Endodermal cell (in vitro differentiated cells): ENCODE data around the gene FAM50A. TPM values are rescaled to one million over a fixed set of nuclear protein-coding genes. Genes with fewer than 3 reads are reported as not detected.

ENCODE experiments used
- DNase-seq: peaks from one replicate; pipeline ENCODE4 v3.0.0-alpha.2; 2017
- H3K27ac ChIP-seq: 2 replicates; pipeline ENCODE4 v1.5.1; 2013; ENCODE audit warnings: mild to moderate bottlenecking, low read depth, low read length, moderate library complexity
- H3K27me3 ChIP-seq: 2 replicates; pipeline ENCODE4 v1.6.1; 2013; ENCODE audit warnings: mild to moderate bottlenecking, low read length, moderate library complexity; ENCODE audit not compliant: insufficient read depth, control insufficient read depth, poor library complexity, severe bottlenecking
- H3K36me3 ChIP-seq: 2 replicates; pipeline ENCODE4 v1.7.0; 2013; ENCODE audit warnings: mild to moderate bottlenecking, low read length, moderate library complexity; ENCODE audit not compliant: control insufficient read depth, insufficient read depth
- H3K4me1 ChIP-seq: one replicate; pipeline ENCODE4 v1.7.0; 2013; ENCODE audit warnings: low read length; ENCODE audit not compliant: control insufficient read depth, insufficient read depth
- H3K4me3 ChIP-seq: 2 replicates; pipeline ENCODE4 v1.5.1; 2013; ENCODE audit warnings: mild to moderate bottlenecking, low read length, moderate library complexity
- H3K9ac ChIP-seq: 2 replicates; pipeline ENCODE4 v1.6.1; 2013; ENCODE audit warnings: mild to moderate bottlenecking, low read length, moderate library complexity; ENCODE audit not compliant: poor library complexity, severe bottlenecking; ENCODE audit errors: extremely low read depth
- H3K9me3 ChIP-seq: 2 replicates; pipeline ENCODE4 v1.6.1; 2013; ENCODE audit warnings: mild to moderate bottlenecking, low read length, moderate library complexity; ENCODE audit not compliant: control insufficient read depth
- H3K27ac Mint-ChIP-seq: 2 replicates; pipeline ENCODE4 v1.8.0; 2020; ENCODE audit warnings: mixed read lengths
- H3K27me3 Mint-ChIP-seq: 2 replicates; pipeline ENCODE4 v1.8.0; 2021; ENCODE audit warnings: mild to moderate bottlenecking, mixed read lengths; ENCODE audit not compliant: insufficient read depth
- H3K36me3 Mint-ChIP-seq: 2 replicates; pipeline ENCODE4 v1.8.0; 2020; ENCODE audit warnings: low read depth, mixed read lengths
- H3K4me1 Mint-ChIP-seq: 2 replicates; pipeline ENCODE4 v1.8.0; 2020; ENCODE audit warnings: mixed read lengths
- H3K4me3 Mint-ChIP-seq: 2 replicates; pipeline ENCODE4 v1.8.0; 2020; ENCODE audit warnings: mild to moderate bottlenecking, moderate library complexity, mixed read lengths
- H3K9me3 Mint-ChIP-seq: 2 replicates; pipeline ENCODE4 v1.8.0; 2020; ENCODE audit warnings: mild to moderate bottlenecking, mixed read lengths
- CTCF ChIP-seq: fragments of 200-600 bp; sonication (generic); conservative IDR thresholded peaks from 2 replicates; pipeline ENCODE4 v1.5.0; 2021; ENCODE audit warnings: antibody characterized with exemption, mild to moderate bottlenecking
- WGBS, 2 experiments: methylation state at CpG; one replicate each; pipeline versions ENCODE4 v1.1.5 to v1.1.7; 2013; ENCODE audit warnings: missing lambda C conversion rate in 2 of 2, mixed read lengths in 1 of 2; ENCODE audit not compliant: insufficient coverage in 1 of 2, insufficient read length in 1 of 2; 5-methylcytosine and 5-hydroxymethylcytosine counted together
- total RNA-seq, 2 donors: library from RNA; stranded (reverse); fragmentation: NEBNext Ultra II Directional in 1 of 2; extraction: Animal tissue kit (Norgen Biotek cat#: 25700) in 1 of 2; gene quantifications; 2 replicates in 1 of 2; 3 replicates in 1 of 2; pipeline ENCODE4 v1.2.1, GENCODE V29; 2021

Gene FAM50A
- total RNA-seq, 2 donors from 2014 or later, result 91.0 to 102 TPM

GRCh38 chrX:154463611-154464220 lies 19.8 kb downstream of the FAM50A start:
- Histone ChIP-seq H3K36me3 (no peaks in the 10 kb centered on the region), H3K27me3 (no peaks in the 10 kb centered on the region), H3K9me3 (no peaks in the 10 kb centered on the region), H3K27ac (no peak overlapping the region), H3K9ac (no peak overlapping the region), H3K4me1 (no peaks in the 10 kb centered on the region), H3K4me3 (no peak overlapping the region)
- WGBS, 2 experiments, result 97 to 100% methylated on average over 2 to 33 of the region's 36 CpGs
- Mint-ChIP-seq H3K4me1 (no peaks in the 10 kb centered on the region), H3K9me3 (peaks cover 56% of the 10 kb centered on the region), H3K27ac (no peak overlapping the region), H3K4me3 (no peak overlapping the region), H3K36me3 (peaks cover 8% of the 10 kb centered on the region), H3K27me3 (no peaks in the 10 kb centered on the region)
- DNase-seq, result no peak
- TF ChIP-seq CTCF, result no peak

GRCh38 chrX:154464806-154465365 lies 20.9 kb downstream of the FAM50A start:
- Mint-ChIP-seq H3K27me3 (no peaks in the 10 kb centered on the region), H3K36me3 (peaks cover 8% of the 10 kb centered on the region), H3K4me3 (no peak overlapping the region), H3K27ac (no peak overlapping the region), H3K9me3 (peaks cover 56% of the 10 kb centered on the region), H3K4me1 (no peaks in the 10 kb centered on the region)
- Histone ChIP-seq H3K27ac (no peak overlapping the region), H3K27me3 (no peaks in the 10 kb centered on the region), H3K36me3 (no peaks in the 10 kb centered on the region), H3K9me3 (no peaks in the 10 kb centered on the region), H3K9ac (no peak overlapping the region), H3K4me3 (no peak overlapping the region), H3K4me1 (no peaks in the 10 kb centered on the region)
- DNase-seq, result no peak
- TF ChIP-seq CTCF, result no peak
- WGBS, 2 experiments, result 97 to 99% methylated on average over 12 to 28 of the region's 28 CpGs

- Histone ChIP-seq H3K9me3 (no peaks in the 10 kb centered on the region), H3K27ac (no peak overlapping the region), H3K4me1 (no peaks in the 10 kb centered on the region), H3K9ac (no peak overlapping the region), H3K36me3 (no peaks in the 10 kb centered on the region), H3K27me3 (no peaks in the 10 kb centered on the region), H3K4me3 (no peak overlapping the region)
- H3K9me3 Mint-ChIP-seq, result peaks cover 60% of the 10 kb centered on the region
- TF ChIP-seq CTCF, result no peak
- no peaks in the 10 kb centered on the region for H3K4me1 Mint-ChIP-seq
- H3K27me3 Mint-ChIP-seq, result no peaks in the 10 kb centered on the region
- H3K27ac Mint-ChIP-seq, result no peak overlapping the region
- 83% methylated on average over 13 of the region's 14 CpGs; no CpG with 5 or more reads in 1 of the 2 experiments for WGBS, 2 experiments
- H3K4me3 Mint-ChIP-seq, result no peak overlapping the region
- no peak for DNase-seq
- peaks cover 8% of the 10 kb centered on the region for H3K36me3 Mint-ChIP-seq
Measured at GRCh38 chrX:154465601-154466000, 21.7 kb downstream of the FAM50A start.
